Duodenal mucosa (tissue), 2 donors: ENCODE data around the gene MYLK.
"Not testable (repeated sequence)": the region's sequence is repeated elsewhere in the genome, so short reads cannot be mapped to it uniquely, and the experiment has no call there.

Experiments used
- H3K27ac ChIP-seq: one replicate; pipeline ENCODE4 v1.7.0; 2013; ENCODE audit warnings: low read depth, low read length
- H3K27me3 ChIP-seq, 2 donors: one replicate each; pipeline ENCODE4 v1.7.0; 2013; ENCODE audit warnings: low read length in 2 of 2, control low read depth in 1 of 2; ENCODE audit not compliant: insufficient read depth in 2 of 2, control insufficient read depth in 1 of 2
- H3K36me3 ChIP-seq, 2 donors: one replicate each; pipeline ENCODE4 v1.7.0; 2013; ENCODE audit warnings: low read length in 2 of 2, control low read depth in 1 of 2; ENCODE audit not compliant: insufficient read depth in 2 of 2, control insufficient read depth in 1 of 2
- H3K4me1 ChIP-seq, 2 donors: one replicate each; pipeline ENCODE4 v1.7.0; 2013; ENCODE audit warnings: low read length in 2 of 2, control low read depth in 1 of 2; ENCODE audit not compliant: insufficient read depth in 2 of 2, control insufficient read depth in 1 of 2
- H3K4me3 ChIP-seq, 2 donors: one replicate each; pipeline ENCODE4 v1.7.0; 2013; ENCODE audit warnings: low read length in 2 of 2, low read depth in 1 of 2
- H3K9ac ChIP-seq, 2 donors: one replicate each; pipeline ENCODE4 v1.7.0; 2013; ENCODE audit warnings: low read length in 2 of 2, low read depth in 1 of 2
- H3K9me3 ChIP-seq, 2 donors: one replicate each; pipeline ENCODE4 v1.7.0; 2013; ENCODE audit warnings: low read length in 2 of 2, control low read depth in 1 of 2; ENCODE audit not compliant: control insufficient read depth in 1 of 2

MYLK gene

DNA sequence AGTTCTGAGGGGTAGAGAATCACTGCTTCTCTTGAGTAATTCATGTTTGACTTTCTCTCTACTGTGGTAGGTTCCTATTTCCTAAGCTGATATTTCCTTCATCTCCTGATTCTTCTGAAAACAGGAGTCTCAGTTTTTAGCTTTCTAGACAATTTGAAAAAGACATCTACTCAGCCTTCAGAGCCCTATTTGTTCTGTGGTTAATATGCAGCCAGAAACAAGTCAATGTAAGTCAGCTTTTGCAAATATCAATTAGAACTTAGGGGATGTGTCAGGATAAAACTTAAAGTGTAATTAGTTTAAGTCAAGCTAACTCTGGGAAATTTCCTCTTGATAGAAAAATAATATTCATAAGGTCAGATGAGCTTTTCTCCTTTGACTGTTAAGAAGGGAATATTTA is 277.6 kb downstream of the MYLK start:
- H3K27ac ChIP-seq, result no peak overlapping the region
- H3K27me3 ChIP-seq, result no peaks in the 10 kb centered on the region
- H3K4me1 ChIP-seq, result peaks cover 27 to 35% of the 10 kb centered on the region in 2 donors
- H3K9ac ChIP-seq, result no peak overlapping the region
- no peak overlapping the region for H3K4me3 ChIP-seq
- no peaks in the 10 kb centered on the region for H3K9me3 ChIP-seq
- H3K36me3 ChIP-seq, result no peaks in the 10 kb centered on the region

DNA sequence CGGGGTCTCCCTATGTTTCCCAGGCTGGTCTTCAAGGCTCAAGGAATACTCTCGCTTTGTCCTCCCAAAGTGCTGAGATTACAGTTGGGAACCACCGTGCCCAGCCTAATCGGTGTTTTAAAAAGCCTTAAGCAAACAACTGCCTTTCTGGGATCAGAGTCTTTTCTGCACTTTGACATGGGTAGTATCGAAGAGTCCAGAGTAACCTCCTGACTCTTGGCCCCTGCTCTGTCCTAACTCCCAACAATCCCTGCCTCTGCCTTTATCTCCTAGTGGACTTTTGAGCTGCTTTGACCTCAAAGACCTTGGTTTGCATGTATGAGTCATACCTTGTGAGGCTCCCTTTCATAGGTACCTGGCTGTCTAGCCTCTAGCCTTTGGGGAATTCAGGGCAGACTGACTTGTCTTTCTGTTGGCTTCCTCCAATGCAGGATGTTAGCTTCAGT is 278.3 kb downstream of the MYLK start:
- Histone ChIP-seq H3K36me3 (no peaks in the 10 kb centered on the region), H3K9me3 (no peaks in the 10 kb centered on the region), H3K27ac (no peak overlapping the region), H3K9ac (no peak overlapping the region), H3K27me3 (no peaks in the 10 kb centered on the region), H3K4me3 (no peak overlapping the region), H3K4me1 (peaks cover 32 to 41% of the 10 kb centered on the region in 2 donors)

DNA sequence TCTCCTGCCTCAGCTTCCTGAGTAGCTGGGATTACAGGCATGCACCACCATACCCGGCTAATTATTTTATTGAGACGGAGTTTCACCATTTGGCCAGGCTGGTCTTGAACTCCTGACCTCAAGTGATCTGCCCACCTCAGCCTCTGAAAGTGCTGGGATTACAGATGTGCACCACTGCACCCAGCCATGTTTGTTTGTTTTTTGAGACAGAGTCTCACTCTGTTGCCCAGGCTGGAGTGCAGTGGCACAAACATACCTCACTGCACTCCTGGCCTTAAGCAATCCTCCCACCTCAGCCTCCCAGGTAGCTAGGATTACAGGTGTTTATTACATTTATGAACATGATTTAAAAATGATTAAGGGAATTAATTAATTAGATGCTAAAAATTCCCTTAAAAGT is 281.0 kb downstream of the MYLK start:
- peaks cover 32 to 43% of the 10 kb centered on the region in 2 donors for H3K4me1 ChIP-seq
- H3K27me3 ChIP-seq, H3K27ac ChIP-seq, H3K9me3 ChIP-seq, H3K9ac ChIP-seq, H3K36me3 ChIP-seq, H3K4me3 ChIP-seq: not testable (repeated sequence)

DNA sequence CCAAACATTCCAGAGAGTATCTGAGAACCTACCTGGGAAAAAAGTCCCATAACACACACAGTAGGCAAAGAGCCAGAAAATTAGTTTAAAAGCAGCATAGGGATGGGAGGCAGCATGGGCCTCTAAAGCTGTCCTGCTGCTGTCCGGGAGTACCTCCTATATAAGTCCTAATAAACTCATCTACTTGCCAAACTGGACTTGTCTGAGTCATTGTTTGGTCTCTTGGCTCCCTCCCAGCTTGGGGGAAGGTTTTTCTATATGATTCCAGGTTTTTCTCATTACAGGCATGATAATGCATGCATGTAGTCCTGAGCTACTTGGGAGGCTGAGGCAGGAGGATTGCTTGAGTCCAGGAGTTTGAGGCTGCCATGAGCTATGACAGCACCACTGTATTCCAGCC is 281.8 kb downstream of the MYLK start:
- Histone ChIP-seq H3K27ac (no peak overlapping the region), H3K27me3 (no peaks in the 10 kb centered on the region), H3K9ac (no peak overlapping the region), H3K4me3 (no peak overlapping the region), H3K4me1 (peaks cover 32 to 42% of the 10 kb centered on the region in 2 donors), H3K36me3 (no peaks in the 10 kb centered on the region), H3K9me3 (no peaks in the 10 kb centered on the region)

DNA sequence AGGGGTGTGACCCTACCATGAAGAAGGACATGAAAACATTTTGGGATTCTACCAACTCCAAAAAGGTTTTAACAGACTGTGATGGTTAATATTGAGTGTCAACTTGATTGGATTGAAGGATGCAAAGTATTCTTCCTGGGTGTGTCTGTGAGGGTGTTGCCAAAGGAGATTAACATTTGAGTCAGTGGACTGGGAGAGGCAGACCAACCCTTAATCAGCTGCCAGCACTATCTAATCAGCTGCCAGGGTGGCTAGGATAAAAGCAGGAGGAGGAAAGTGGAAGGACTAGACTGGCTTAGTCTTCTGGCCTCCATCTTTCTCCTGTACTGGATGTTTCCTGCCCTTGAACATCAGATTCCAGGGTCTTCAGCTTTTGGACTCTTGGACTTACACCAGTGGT is 283.3 kb downstream of the MYLK start:
- peaks cover 31 to 39% of the 10 kb centered on the region in 2 donors for H3K4me1 ChIP-seq
- not testable (repeated sequence) for H3K36me3 ChIP-seq, H3K4me3 ChIP-seq, H3K9ac ChIP-seq, H3K27me3 ChIP-seq, H3K9me3 ChIP-seq, H3K27ac ChIP-seq

DNA sequence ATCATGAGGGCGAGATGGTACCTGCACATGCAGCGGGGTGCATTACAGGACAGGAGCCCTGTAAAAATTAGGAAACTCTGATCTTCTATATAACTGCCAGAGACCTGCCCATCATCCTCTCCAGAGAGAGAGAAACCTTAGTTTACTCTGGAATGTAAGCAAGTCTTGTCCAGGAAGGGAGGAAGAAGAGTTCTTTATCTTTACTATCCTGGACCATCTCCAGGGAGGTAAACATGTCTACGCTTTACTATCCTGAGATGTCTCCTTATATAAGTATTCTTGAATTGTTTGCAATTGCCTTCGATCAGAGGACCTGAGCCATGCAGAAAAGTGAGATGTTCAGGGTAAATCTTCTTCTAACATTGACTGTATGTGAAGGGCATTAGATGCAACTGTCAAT is 286.6 kb downstream of the MYLK start:
- Histone ChIP-seq H3K4me1 (peaks cover 15 to 24% of the 10 kb centered on the region in 2 donors), H3K4me3 (no peak overlapping the region), H3K9ac (no peak overlapping the region), H3K27ac (no peak overlapping the region), H3K9me3 (no peaks in the 10 kb centered on the region), H3K27me3 (no peaks in the 10 kb centered on the region), H3K36me3 (no peaks in the 10 kb centered on the region)

DNA sequence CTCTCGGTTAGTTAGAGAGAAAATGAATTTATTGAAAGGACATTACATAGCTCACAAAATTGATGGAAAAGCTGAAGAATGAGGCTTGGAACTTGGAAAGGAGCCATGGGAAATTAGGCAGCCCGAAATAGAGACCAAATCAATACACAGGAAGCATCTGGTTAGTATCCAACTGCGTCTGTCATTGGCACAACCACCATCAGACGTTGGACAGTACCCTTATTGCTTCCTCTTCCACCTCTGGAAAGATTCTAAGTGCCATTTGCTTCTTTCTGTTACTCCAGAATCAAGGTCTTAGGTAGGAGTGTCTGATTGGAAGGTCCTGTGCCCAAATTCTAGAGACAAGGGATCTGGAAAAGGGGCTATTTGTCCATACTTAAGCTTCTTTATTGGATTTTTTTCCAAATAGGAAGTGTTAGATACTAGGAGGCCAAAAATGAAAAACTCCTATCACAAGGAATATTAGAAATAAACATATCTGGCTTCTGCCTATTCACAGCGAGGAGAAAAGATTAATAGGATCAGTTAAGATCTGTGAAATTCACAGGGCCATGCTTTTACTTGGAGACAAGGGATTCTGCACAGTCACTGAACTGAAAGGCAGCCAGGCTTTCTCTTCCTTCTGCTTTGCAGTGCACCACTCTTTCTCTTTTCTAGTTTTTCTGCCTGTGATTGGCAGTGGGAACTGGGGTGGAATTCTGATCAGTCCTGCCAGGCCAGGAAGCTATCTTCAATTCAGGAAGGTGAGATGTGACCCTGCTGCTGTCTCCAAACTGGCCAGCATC is 288.5 kb downstream of the MYLK start:
- no peak overlapping the region for H3K27ac ChIP-seq
- H3K36me3 ChIP-seq, result no peaks in the 10 kb centered on the region
- no peaks in the 10 kb centered on the region for H3K27me3 ChIP-seq
- no peak overlapping the region for H3K9ac ChIP-seq
- peaks cover 0 to 3% of the 10 kb centered on the region in 2 donors for H3K9me3 ChIP-seq
- no peak overlapping the region for H3K4me3 ChIP-seq
- peaks cover 0 to 5% of the 10 kb centered on the region in 2 donors for H3K4me1 ChIP-seq

DNA sequence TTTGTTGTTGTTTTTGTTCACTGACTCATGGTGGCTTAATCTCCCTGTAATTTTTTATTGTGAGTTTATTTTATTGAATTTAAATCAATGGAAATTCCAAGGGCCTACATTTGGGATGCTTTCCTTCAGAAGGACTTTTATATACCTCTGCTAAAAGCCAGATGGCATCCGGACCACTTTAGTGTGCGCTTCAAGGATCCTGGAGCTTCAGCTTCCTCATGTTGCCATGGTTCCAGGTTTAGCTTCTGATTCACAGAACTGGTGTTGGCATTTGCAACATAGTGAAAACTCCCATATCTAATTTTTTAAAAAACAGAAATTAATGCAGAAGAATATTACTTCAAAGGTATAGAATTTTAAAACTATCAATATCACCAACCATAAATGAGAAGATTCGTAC is 290.8 kb downstream of the MYLK start:
- Histone ChIP-seq H3K9me3 (peaks cover 0 to 4% of the 10 kb centered on the region in 2 donors), H3K36me3 (no peaks in the 10 kb centered on the region), H3K4me3 (no peak overlapping the region), H3K27ac (no peak overlapping the region), H3K4me1 (no peaks in the 10 kb centered on the region), H3K27me3 (no peaks in the 10 kb centered on the region), H3K9ac (no peak overlapping the region)

DNA sequence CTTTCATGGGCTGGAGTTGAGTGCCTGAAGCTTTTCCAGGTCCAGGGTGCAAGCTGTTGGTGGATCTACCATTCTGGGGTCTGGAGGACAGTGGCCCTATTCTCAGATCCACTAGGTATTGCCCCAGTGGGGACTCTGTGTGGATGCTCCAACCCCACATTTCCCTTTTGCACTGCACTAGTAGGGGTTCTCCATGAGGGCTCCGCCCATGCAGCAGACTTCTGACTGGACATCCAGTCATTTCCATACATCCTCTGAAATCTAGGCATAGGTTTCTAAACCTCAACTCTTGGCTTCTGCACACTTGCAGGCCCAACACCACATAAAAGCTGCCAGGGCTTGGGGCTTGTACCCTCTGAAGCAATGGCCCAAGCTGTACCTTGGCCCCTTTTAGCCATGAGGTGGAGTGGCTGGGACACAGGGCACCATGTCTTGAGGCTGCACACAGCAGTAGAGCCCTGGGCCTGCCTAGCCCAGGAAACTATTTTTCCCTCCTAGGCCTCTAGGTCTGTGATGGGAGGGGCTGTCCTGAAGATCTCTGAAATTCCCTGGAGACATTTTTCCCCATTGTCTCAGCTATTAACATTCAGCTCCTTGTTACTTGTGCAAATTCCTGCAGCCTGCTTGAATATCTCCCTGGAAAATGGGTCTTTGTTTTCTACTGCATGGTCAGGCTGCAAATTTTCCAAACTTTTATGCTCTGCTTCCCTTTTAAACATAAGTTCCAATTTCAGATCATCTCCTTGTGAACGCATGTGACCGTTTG is 293.3 kb downstream of the MYLK start:
- no peaks in the 10 kb centered on the region for H3K27me3 ChIP-seq
- peaks cover 0 to 4% of the 10 kb centered on the region in 2 donors for H3K9me3 ChIP-seq
- peaks cover 4 to 5% of the 10 kb centered on the region in 2 donors for H3K4me1 ChIP-seq
- no peak overlapping the region for H3K27ac ChIP-seq
- no peaks in the 10 kb centered on the region for H3K36me3 ChIP-seq
- H3K9ac ChIP-seq, result no peak overlapping the region
- H3K4me3 ChIP-seq, result no peak overlapping the region

DNA sequence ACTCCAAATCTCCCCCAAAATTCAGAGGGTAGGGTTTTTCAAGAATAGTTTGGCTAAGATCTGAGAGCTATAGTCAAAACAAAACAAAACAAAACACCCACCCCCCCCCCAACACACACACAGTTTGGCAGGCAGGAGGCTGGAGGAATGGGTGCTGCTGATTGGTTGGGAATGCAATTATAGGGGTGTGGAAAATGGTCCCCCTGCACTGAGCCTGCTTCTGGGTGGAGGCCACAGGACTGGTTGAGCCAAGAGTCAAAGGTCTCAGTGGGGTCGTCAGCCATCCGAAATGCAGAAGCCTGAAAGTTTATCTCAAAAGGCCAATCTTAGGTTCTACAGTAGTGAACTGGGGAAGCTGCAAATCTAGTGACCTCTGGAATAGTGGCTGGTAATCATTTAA is 296.7 kb downstream of the MYLK start:
- Histone ChIP-seq H3K4me3 (no peak overlapping the region), H3K36me3 (no peaks in the 10 kb centered on the region), H3K9me3 (peaks cover 0 to 4% of the 10 kb centered on the region in 2 donors), H3K27ac (no peak overlapping the region), H3K27me3 (no peaks in the 10 kb centered on the region), H3K4me1 (peaks cover 5 to 14% of the 10 kb centered on the region in 2 donors), H3K9ac (no peak overlapping the region)
